Measurements from ENCODE around the gene KRT13. TPM values are rescaled to one million over a fixed set of nuclear protein-coding genes. Genes with fewer than 3 reads are reported as not detected.

The KRT13 gene
- total and polyA plus RNA-seq, 2 experiments from 2014 or later: not detected

DNA sequence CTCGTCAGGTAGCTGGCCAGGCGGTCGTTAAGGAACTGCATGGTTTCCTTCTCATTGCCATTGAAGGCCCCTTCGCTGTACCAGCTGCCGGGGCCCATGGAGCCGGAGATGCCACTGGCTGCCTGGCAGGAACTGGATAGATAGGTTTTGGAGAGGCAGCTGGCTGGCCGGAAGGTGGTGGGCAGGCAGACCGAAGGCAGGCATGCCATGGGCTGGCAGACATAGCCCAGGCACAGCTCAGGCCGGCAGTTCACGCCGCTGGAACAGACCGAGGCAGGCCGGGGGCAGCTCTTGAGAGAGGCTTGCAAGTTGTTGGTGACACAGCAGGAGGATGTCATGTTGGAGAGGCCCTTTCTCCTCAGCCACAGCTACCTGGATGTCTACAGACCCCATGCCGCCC, 38.4 kb downstream of the KRT13 start, which contains the start of gene KRT32:
Gene KRT32, minus strand, starts transcription at position 399 of the 400 bp plus-strand sequence. Its CDS starts 61 bp downstream, at position 338.
- Mint-ChIP-seq H3K4me3 (no peak within 1 kb of the TSS), H3K36me3 (ENCODE audit: low read depth) (no peaks in the 10 kb centered on the region), H3K9me3 (peaks cover 12% of the 10 kb centered on the region; the same call in 2 of the 3 replicates), H3K4me1 (no peaks in the 10 kb centered on the region), H3K27me3 (ENCODE audit: insufficient read depth, low read depth, poor library complexity) (peaks cover 5% of the 10 kb centered on the region), H3K27ac (no peak within 1 kb of the TSS)
- Histone ChIP-seq H4K20me1 (replicated peaks; ENCODE audit: insufficient read depth) (no peaks in the 10 kb centered on the region), H3K36me3 (ENCODE audit: insufficient read depth) (no peaks in the 10 kb centered on the region), H3F3A (replicated peaks; ENCODE audit: low read depth) (no peaks in the 10 kb centered on the region), H3K4me1 (ENCODE audit: insufficient read depth) (no peaks in the 10 kb centered on the region), H2AFZ (no peak within 1 kb of the TSS), H3K4me3 (no peak within 1 kb of the TSS), H3K9me2 (ENCODE audit: insufficient read depth) (0 out of 2 replicates have a peak, but pooled peaks cover 7% of the 10 kb centered on the region), H3K79me2 (replicated peaks; ENCODE audit: insufficient read depth) (no peaks in the 10 kb centered on the region), H3K27ac (ENCODE audit: low read depth) (no peak within 1 kb of the TSS), H3K4me2 (no peak within 1 kb of the TSS), H3K27me3 (ENCODE audit: insufficient read depth) (no peaks in the 10 kb centered on the region)
- TF ChIP-seq, protein P1, sequence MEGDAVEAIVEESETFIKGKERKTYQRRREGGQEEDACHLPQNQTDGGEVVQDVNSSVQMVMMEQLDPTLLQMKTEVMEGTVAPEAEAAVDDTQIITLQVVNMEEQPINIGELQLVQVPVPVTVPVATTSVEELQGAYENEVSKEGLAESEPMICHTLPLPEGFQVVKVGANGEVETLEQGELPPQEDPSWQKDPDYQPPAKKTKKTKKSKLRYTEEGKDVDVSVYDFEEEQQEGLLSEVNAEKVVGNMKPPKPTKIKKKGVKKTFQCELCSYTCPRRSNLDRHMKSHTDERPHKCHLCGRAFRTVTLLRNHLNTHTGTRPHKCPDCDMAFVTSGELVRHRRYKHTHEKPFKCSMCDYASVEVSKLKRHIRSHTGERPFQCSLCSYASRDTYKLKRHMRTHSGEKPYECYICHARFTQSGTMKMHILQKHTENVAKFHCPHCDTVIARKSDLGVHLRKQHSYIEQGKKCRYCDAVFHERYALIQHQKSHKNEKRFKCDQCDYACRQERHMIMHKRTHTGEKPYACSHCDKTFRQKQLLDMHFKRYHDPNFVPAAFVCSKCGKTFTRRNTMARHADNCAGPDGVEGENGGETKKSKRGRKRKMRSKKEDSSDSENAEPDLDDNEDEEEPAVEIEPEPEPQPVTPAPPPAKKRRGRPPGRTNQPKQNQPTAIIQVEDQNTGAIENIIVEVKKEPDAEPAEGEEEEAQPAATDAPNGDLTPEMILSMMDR (conservative IDR thresholded peaks at IDR 0.05; ENCODE audit: low read depth in 2 of 2): no peak
- TF ChIP-seq REST (IDR thresholded peaks at IDR 0.05; ENCODE audit: unreplicated experiment) (no peak), CREB1 (CRISPR knock-in tag; IDR thresholded peaks at IDR 0.05; ENCODE audit: low read depth) (no peak), STAT1 (IDR thresholded peaks at IDR 0.05; ENCODE audit: unreplicated experiment) (no peak)
- DNase-seq (ENCODE audit: low spot score) (no peak), ATAC-seq (no peak)

- Mint-ChIP-seq H3K27ac (no peak overlapping the region), H3K36me3 (ENCODE audit: low read depth) (no peaks in the 10 kb centered on the region), H3K27me3 (ENCODE audit: insufficient read depth, low read depth, poor library complexity) (peaks cover 5% of the 10 kb centered on the region), H3K4me1 (no peaks in the 10 kb centered on the region), H3K4me3 (no peak overlapping the region), H3K9me3 (peaks cover 6% of the 10 kb centered on the region; the same call in 2 of the 3 replicates)
- H3K27ac ChIP-seq (ENCODE audit: low read depth): no peak overlapping the region
- H3K9me2 ChIP-seq (ENCODE audit: insufficient read depth): 0 out of 2 replicates have a peak, but pooled peaks cover 7% of the 10 kb centered on the region
- no peak overlapping the region for H3K4me2 ChIP-seq
- H3K36me3 ChIP-seq (ENCODE audit: insufficient read depth): no peaks in the 10 kb centered on the region
- no peak for ATAC-seq
- no peaks in the 10 kb centered on the region for H3K79me2 ChIP-seq (replicated peaks; ENCODE audit: insufficient read depth)
- H3K27me3 ChIP-seq (ENCODE audit: insufficient read depth): no peaks in the 10 kb centered on the region
- no peak overlapping the region for H2AFZ ChIP-seq
- no peaks in the 10 kb centered on the region for H3F3A ChIP-seq (replicated peaks; ENCODE audit: low read depth)
- H3K4me1 ChIP-seq (ENCODE audit: insufficient read depth): no peaks in the 10 kb centered on the region
- no peak for DNase-seq (ENCODE audit: low spot score)
- H4K20me1 ChIP-seq (replicated peaks; ENCODE audit: insufficient read depth): no peaks in the 10 kb centered on the region
- no peak overlapping the region for H3K4me3 ChIP-seq
- TF ChIP-seq EZH2 (IDR thresholded peaks at IDR 0.05; ENCODE audit: low read depth, unreplicated experiment) (no peak), ZNF114 (CRISPR knock-in tag; IDR thresholded peaks at IDR 0.05) (no peak)
- TF ChIP-seq, protein P1 (conservative IDR thresholded peaks at IDR 0.05; ENCODE audit: low read depth in 2 of 2): no peak
- TF ChIP-seq, protein P2, sequence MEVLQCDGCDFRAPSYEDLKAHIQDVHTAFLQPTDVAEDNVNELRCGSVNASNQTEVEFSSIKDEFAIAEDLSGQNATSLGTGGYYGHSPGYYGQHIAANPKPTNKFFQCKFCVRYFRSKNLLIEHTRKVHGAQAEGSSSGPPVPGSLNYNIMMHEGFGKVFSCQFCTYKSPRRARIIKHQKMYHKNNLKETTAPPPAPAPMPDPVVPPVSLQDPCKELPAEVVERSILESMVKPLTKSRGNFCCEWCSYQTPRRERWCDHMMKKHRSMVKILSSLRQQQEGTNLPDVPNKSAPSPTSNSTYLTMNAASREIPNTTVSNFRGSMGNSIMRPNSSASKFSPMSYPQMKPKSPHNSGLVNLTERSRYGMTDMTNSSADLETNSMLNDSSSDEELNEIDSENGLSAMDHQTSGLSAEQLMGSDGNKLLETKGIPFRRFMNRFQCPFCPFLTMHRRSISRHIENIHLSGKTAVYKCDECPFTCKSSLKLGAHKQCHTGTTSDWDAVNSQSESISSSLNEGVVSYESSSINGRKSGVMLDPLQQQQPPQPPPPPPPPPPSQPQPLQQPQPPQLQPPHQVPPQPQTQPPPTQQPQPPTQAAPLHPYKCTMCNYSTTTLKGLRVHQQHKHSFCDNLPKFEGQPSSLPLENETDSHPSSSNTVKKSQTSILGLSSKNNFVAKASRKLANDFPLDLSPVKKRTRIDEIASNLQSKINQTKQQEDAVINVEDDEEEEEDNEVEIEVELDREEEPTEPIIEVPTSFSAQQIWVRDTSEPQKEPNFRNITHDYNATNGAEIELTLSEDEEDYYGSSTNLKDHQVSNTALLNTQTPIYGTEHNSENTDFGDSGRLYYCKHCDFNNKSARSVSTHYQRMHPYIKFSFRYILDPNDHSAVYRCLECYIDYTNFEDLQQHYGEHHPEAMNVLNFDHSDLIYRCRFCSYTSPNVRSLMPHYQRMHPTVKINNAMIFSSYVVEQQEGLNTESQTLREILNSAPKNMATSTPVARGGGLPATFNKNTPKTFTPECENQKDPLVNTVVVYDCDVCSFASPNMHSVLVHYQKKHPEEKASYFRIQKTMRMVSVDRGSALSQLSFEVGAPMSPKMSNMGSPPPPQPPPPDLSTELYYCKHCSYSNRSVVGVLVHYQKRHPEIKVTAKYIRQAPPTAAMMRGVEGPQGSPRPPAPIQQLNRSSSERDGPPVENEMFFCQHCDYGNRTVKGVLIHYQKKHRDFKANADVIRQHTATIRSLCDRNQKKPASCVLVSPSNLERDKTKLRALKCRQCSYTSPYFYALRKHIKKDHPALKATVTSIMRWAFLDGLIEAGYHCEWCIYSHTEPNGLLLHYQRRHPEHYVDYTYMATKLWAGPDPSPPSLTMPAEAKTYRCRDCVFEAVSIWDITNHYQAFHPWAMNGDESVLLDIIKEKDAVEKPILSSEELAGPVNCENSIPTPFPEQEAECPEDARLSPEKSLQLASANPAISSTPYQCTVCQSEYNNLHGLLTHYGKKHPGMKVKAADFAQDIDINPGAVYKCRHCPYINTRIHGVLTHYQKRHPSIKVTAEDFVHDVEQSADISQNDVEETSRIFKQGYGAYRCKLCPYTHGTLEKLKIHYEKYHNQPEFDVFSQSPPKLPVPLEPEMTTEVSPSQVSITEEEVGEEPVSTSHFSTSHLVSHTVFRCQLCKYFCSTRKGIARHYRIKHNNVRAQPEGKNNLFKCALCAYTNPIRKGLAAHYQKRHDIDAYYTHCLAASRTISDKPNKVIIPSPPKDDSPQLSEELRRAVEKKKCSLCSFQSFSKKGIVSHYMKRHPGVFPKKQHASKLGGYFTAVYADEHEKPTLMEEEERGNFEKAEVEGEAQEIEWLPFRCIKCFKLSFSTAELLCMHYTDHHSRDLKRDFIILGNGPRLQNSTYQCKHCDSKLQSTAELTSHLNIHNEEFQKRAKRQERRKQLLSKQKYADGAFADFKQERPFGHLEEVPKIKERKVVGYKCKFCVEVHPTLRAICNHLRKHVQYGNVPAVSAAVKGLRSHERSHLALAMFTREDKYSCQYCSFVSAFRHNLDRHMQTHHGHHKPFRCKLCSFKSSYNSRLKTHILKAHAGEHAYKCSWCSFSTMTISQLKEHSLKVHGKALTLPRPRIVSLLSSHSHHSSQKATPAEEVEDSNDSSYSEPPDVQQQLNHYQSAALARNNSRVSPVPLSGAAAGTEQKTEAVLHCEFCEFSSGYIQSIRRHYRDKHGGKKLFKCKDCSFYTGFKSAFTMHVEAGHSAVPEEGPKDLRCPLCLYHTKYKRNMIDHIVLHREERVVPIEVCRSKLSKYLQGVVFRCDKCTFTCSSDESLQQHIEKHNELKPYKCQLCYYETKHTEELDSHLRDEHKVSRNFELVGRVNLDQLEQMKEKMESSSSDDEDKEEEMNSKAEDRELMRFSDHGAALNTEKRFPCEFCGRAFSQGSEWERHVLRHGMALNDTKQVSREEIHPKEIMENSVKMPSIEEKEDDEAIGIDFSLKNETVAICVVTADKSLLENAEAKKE (CRISPR knock-in tag; IDR thresholded peaks at IDR 0.05): no peak
These were observed 40.7 kb downstream of the KRT13 start for GRCh38 chr17:41464682-41465081.
